H1 (cell line): Measurements from ENCODE around the gene DAB2IP. TPM values are rescaled to one million over a fixed set of nuclear protein-coding genes. Genes with fewer than 3 reads are reported as not detected.

Experiments
- CTCF ChIA-PET: fragments of 300-600 bp; sonication (Branson Sonifier 250); formaldehyde crosslinking; loops from one replicate; lab custom pipeline; 2021; ENCODE audit not compliant: partially characterized antibody; lab: Charles Lee
- POLR2A ChIA-PET: fragments of 300-600 bp; sonication (Branson Sonifier 250); formaldehyde crosslinking; loops from one replicate; lab custom pipeline; 2021; ENCODE audit warnings: inconsistent platforms; ENCODE audit not compliant: partially characterized antibody; lab: Charles Lee
- DNase-seq, 2 experiments: peaks; one replicate each; pipeline versions ENCODE4 v3.0.0 to v3.0.0-alpha.2; 2010 to 2022; ENCODE audit warnings: low spot score in 2 of 2, low read depth in 1 of 2, mixed read lengths in 1 of 2
- FAIRE-seq: peaks from 2 replicates; lab custom pipeline; 2011; peaks lifted over from hg19 to GRCh38; lab: Jason Lieb, UNC
- H2AFZ ChIP-seq: 2 replicates; pipeline ENCODE4 v1.8.1; 2012; ENCODE audit warnings: low read length, inconsistent platforms
- H2AK5ac ChIP-seq: 2 replicates; pipeline ENCODE4 v1.6.1; 2013; ENCODE audit warnings: low read depth, low read length
- H2BK120ac ChIP-seq: replicated peaks from 2 replicates; pipeline ENCODE3; 2013; ENCODE audit warnings: low read depth, low read length, inconsistent platforms
- H2BK12ac ChIP-seq: 2 replicates; pipeline ENCODE4 v1.6.1; 2013; ENCODE audit warnings: low read depth, low read length
- H2BK15ac ChIP-seq: 2 replicates; pipeline ENCODE4 v1.6.1; 2013; ENCODE audit warnings: low read length
- H2BK20ac ChIP-seq: 2 replicates; pipeline ENCODE4 v1.6.1; 2013; ENCODE audit warnings: low read length
- H2BK5ac ChIP-seq: 2 replicates; pipeline ENCODE4 v1.6.1; 2013; ENCODE audit warnings: low read depth, low read length
- H3K14ac ChIP-seq: 2 replicates; pipeline ENCODE4 v1.6.1; 2013; ENCODE audit warnings: inconsistent platforms; ENCODE audit not compliant: insufficient read length
- H3K18ac ChIP-seq: 2 replicates; pipeline ENCODE4 v1.6.1; 2013; ENCODE audit warnings: low read length; ENCODE audit errors: extremely low read depth
- H3K23ac ChIP-seq: 2 replicates; pipeline ENCODE4 v1.6.1; 2013; ENCODE audit warnings: inconsistent platforms; ENCODE audit not compliant: insufficient read length
- H3K23me2 ChIP-seq: 2 replicates; pipeline ENCODE4 v1.6.1; 2013; ENCODE audit warnings: low read depth, low read length
- H3K27ac ChIP-seq: 2 replicates; pipeline ENCODE4 v1.6.1; 2011; ENCODE audit warnings: low read depth, low read length, inconsistent platforms
- H3K27me3 ChIP-seq, 4 experiments: replicated peaks in 1 of 4; 1 replicate in 1 of 4; 2 replicates in 3 of 4; pipeline versions ENCODE4 v1.6.1 to v1.8.1; 2011 to 2013; ENCODE audit warnings: low read length in 3 of 4, mild to moderate bottlenecking in 3 of 4, inconsistent platforms in 2 of 4, mixed read lengths in 2 of 4, moderate library complexity in 1 of 4; ENCODE audit not compliant: control insufficient read depth in 3 of 4, insufficient read depth in 3 of 4; ENCODE audit errors: extremely low read depth in 1 of 4
- H3K36me3 ChIP-seq, 4 experiments: 2 replicates each; pipeline versions ENCODE4 v1.6.1 to v1.8.1; 2011 to 2013; ENCODE audit warnings: mild to moderate bottlenecking in 4 of 4, low read length in 3 of 4, moderate library complexity in 2 of 4, control low read depth in 1 of 4, inconsistent platforms in 1 of 4; ENCODE audit not compliant: insufficient read depth in 4 of 4, control insufficient read depth in 2 of 4
- H3K4ac ChIP-seq: replicated peaks from 2 replicates; pipeline ENCODE3; 2013; ENCODE audit warnings: low read length, low read depth, mixed read lengths, inconsistent platforms; ENCODE audit not compliant: insufficient read length
- H3K4me1 ChIP-seq, 4 experiments: replicated peaks in 1 of 4; 1 replicate in 1 of 4; 2 replicates in 3 of 4; pipeline versions ENCODE4 v1.6.1 to v1.8.1; 2011 to 2013; ENCODE audit warnings: low read length in 3 of 4, inconsistent platforms in 2 of 4, mixed read lengths in 1 of 4; ENCODE audit not compliant: insufficient read depth in 4 of 4, control insufficient read depth in 3 of 4
- H3K4me2 ChIP-seq, 2 experiments: 2 replicates each; pipeline versions ENCODE4 v1.6.1 to v1.8.1; 2011 to 2013; ENCODE audit warnings: low read depth in 2 of 2, low read length in 2 of 2, control low read depth in 1 of 2, inconsistent platforms in 1 of 2, mild to moderate bottlenecking in 1 of 2; ENCODE audit not compliant: insufficient read depth in 1 of 2
- H3K4me3 ChIP-seq, 4 experiments: fragments of 200-600, 300-600 bp in 1 of 4; sonication (generic), shearing (Covaris generic), sonication (Bioruptor Twin) in 1 of 4; 2 replicates each; pipeline versions ENCODE4 v1.5.1 to v1.8.1; 2011 to 2016; ENCODE audit warnings: low read length in 4 of 4, low read depth in 3 of 4, control low read depth in 2 of 4, inconsistent platforms in 2 of 4, mild to moderate bottlenecking in 2 of 4, mixed read lengths in 1 of 4, moderate library complexity in 1 of 4; ENCODE audit not compliant: insufficient read depth in 2 of 4; ENCODE audit errors: extremely low read depth in 1 of 4
- H3K56ac ChIP-seq: replicated peaks from 2 replicates; pipeline ENCODE3; 2013; ENCODE audit warnings: low read depth, mild to moderate bottlenecking, mixed read lengths, low read length, inconsistent platforms; ENCODE audit not compliant: insufficient read length
- H3K79me1 ChIP-seq: 2 replicates; pipeline ENCODE4 v1.6.1; 2013; ENCODE audit warnings: low read depth, low read length, control low read depth
- H3K79me2 ChIP-seq, 2 experiments: 2 replicates each; pipeline versions ENCODE4 v1.6.1 to v1.8.1; 2012 to 2013; ENCODE audit warnings: low read length in 2 of 2, mild to moderate bottlenecking in 2 of 2, inconsistent platforms in 1 of 2; ENCODE audit not compliant: insufficient read depth in 2 of 2, control insufficient read depth in 1 of 2
- H3K9ac ChIP-seq, 4 experiments: replicated peaks in 1 of 4; 1 replicate in 1 of 4; 2 replicates in 3 of 4; pipeline versions ENCODE4 v1.6.1 to v1.8.1; 2011 to 2013; ENCODE audit warnings: low read depth in 3 of 4, low read length in 3 of 4, control low read depth in 2 of 4, mild to moderate bottlenecking in 2 of 4, moderate library complexity in 2 of 4, inconsistent platforms in 1 of 4; ENCODE audit errors: extremely low read depth in 1 of 4
- H3K9me3 ChIP-seq, 2 experiments: 2 replicates each; pipeline versions ENCODE4 v1.6.1 to v1.8.1; 2012 to 2013; ENCODE audit warnings: mild to moderate bottlenecking in 2 of 2, moderate library complexity in 2 of 2, control low read depth in 1 of 2, inconsistent platforms in 1 of 2, low read depth in 1 of 2, low read length in 1 of 2, mixed read lengths in 1 of 2; ENCODE audit not compliant: insufficient read depth in 2 of 2
- H4K20me1 ChIP-seq, 2 experiments: replicated peaks in 1 of 2; 2 replicates each; pipeline versions ENCODE3 to v1.8.1; 2011 to 2013; ENCODE audit warnings: inconsistent platforms in 2 of 2, low read length in 2 of 2, mild to moderate bottlenecking in 1 of 2; ENCODE audit not compliant: insufficient read depth in 2 of 2, control insufficient read depth in 1 of 2
- H4K5ac ChIP-seq: 2 replicates; pipeline ENCODE4 v1.6.1; 2013; ENCODE audit warnings: low read length, low read depth, mixed read lengths, inconsistent platforms; ENCODE audit not compliant: insufficient read length
- H4K8ac ChIP-seq: 2 replicates; pipeline ENCODE4 v1.8.0; 2013; ENCODE audit warnings: mild to moderate bottlenecking, moderate library complexity, low read length, inconsistent platforms; ENCODE audit not compliant: insufficient read depth; ENCODE audit errors: extremely low read depth
- H4K91ac ChIP-seq: replicated peaks from 2 replicates; pipeline ENCODE3; 2013; ENCODE audit warnings: low read length, mixed read lengths, inconsistent platforms; ENCODE audit not compliant: insufficient read length
- ASH2L ChIP-seq: fragments of 200-600, 300-600 bp; sonication (generic); IDR thresholded peaks from one replicate; pipeline ENCODE4 v1.7.1; 2017; ENCODE audit warnings: low read length
- ATF2 ChIP-seq: IDR thresholded peaks from 2 replicates; pipeline ENCODE4 v1.6.1; 2012; ENCODE audit warnings: low read length, inconsistent platforms
- CHD2 ChIP-seq: IDR thresholded peaks from 2 replicates; pipeline ENCODE4 v1.6.1; 2012; ENCODE audit warnings: low read length, improper control_type of control experiment
- HDAC6 ChIP-seq: IDR thresholded peaks from one replicate; pipeline ENCODE4 v1.7.1; 2012; ENCODE audit warnings: low read depth, mild to moderate bottlenecking, inconsistent platforms, low read length, moderate library complexity
- POU5F1 ChIP-seq: IDR thresholded peaks from 2 replicates; pipeline ENCODE4 v1.6.1; 2011; ENCODE audit warnings: low read depth, mild to moderate bottlenecking, low read length, moderate library complexity
- RAD21 ChIP-seq, 2 experiments: IDR thresholded peaks in 1 of 2; conservative IDR thresholded peaks in 1 of 2; 2 replicates each; pipeline ENCODE4 v1.6.1; 2011; ENCODE audit warnings: low read depth in 2 of 2, low read length in 2 of 2, improper control_type of control experiment in 1 of 2, inconsistent platforms in 1 of 2, mild to moderate bottlenecking in 1 of 2, moderate library complexity in 1 of 2
- SAP30 ChIP-seq: fragments of 300-600 bp; sonication (generic); IDR thresholded peaks from 2 replicates; pipeline ENCODE4 v1.7.1; 2012; ENCODE audit warnings: low read length, moderate library complexity, mild to moderate bottlenecking, inconsistent platforms; ENCODE audit not compliant: insufficient read depth, insufficient replicate concordance
- SIN3A ChIP-seq, 2 experiments: IDR thresholded peaks in 1 of 2; conservative IDR thresholded peaks in 1 of 2; 2 replicates each; pipeline ENCODE4 v1.6.1; 2011 to 2012; ENCODE audit warnings: low read length in 2 of 2, improper control_type of control experiment in 1 of 2, low read depth in 1 of 2, mild to moderate bottlenecking in 1 of 2
- SUZ12 ChIP-seq: fragments of 200-600 bp; sonication (generic); IDR thresholded peaks from 2 replicates; pipeline ENCODE4 v1.6.1; 2012; ENCODE audit warnings: mild to moderate bottlenecking, inconsistent platforms, low read length, moderate library complexity, mixed read lengths
- WGBS, 2 experiments: shearing (Covaris generic) in 1 of 2; methylation state at CpG; one replicate each; pipeline versions ENCODE4 v1.1.6 to v1.1.7; 2013 to 2015; ENCODE audit warnings: low lambda C conversion rate in 2 of 2, mixed read lengths in 2 of 2, inconsistent platforms in 1 of 2, low coverage in 1 of 2, missing lambda C conversion rate in 1 of 2; ENCODE audit not compliant: insufficient replicate concordance in 2 of 2, insufficient coverage in 1 of 2, insufficient read length in 1 of 2; ENCODE audit errors: extremely low coverage in 1 of 2, missing lambda C conversion rate in 1 of 2; 5-methylcytosine and 5-hydroxymethylcytosine counted together
- polyA plus RNA-seq, 7 experiments: library from polyadenylated mRNA; depleted of rRNA in 3 of 7; stranded (reverse) in 5 of 7; unstranded in 2 of 7; fragments of >200 nt in 5 of 7; fragments of 200-250 nt in 2 of 7; gene quantifications; 1 replicate in 5 of 7; 2 replicates in 1 of 7; 4 replicates in 1 of 7; pipeline versions ENCODE4 v1.2.1 to v1.2.3, GENCODE V29; 2011 to 2013; ENCODE audit warnings: missing spikeins in 2 of 7, mixed read lengths in 2 of 7
- total RNA-seq: library from RNA; stranded (reverse); fragmentation: NEBNext Ultra II Directional; extraction: Animal tissue kit (Norgen Biotek cat#: 25700); gene quantifications from 2 replicates; pipeline ENCODE4 v1.2.1, GENCODE V29; 2021

The DAB2IP gene
- total and polyA plus RNA-seq, 2 of the 8 experiments (the other 6 are each of a cell fraction or from before 2014, with no cell fraction given) = 19.7 to 39.5 TPM

GRCh38 chr9:121649476-121650216 is 1.8 kb upstream of the DAB2IP start:
- H2BK120ac ChIP-seq = peak overlapping the region; percentile 68
- H3K79me1 ChIP-seq = peaks cover 12% of the 10 kb centered on the region
- H3K4ac ChIP-seq = peak overlapping the region; percentile 61
- H3K4me2 ChIP-seq = peak overlapping the region; percentile 90 to 96
- DNase-seq (no peak), FAIRE-seq (no peak)
- H3K23me2 ChIP-seq = peaks cover 17% of the 10 kb centered on the region; the same call in 1 of the 2 replicates
- H4K8ac ChIP-seq = no peak overlapping the region
- H3K56ac ChIP-seq = no peak overlapping the region
- peaks cover 6 to 13% of the 10 kb centered on the region in 2 experiments for H4K20me1 ChIP-seq
- peak overlapping the region; percentile 16; the same call in 1 of the 2 replicates for H2AK5ac ChIP-seq
- no peak overlapping the region for H3K14ac ChIP-seq
- peak overlapping the region; percentile 98 for H3K18ac ChIP-seq
- H3K23ac ChIP-seq = no peak overlapping the region
- H3K27me3 ChIP-seq = peaks cover 0 to 7% (median 0%) of the 10 kb centered on the region in 4 experiments; a peak in 2 of 7 replicates
- H2AFZ ChIP-seq = no peak overlapping the region
- peak overlapping the region; percentile 39 for H4K5ac ChIP-seq
- H3K79me2 ChIP-seq = peaks cover 3 to 26% of the 10 kb centered on the region in 2 experiments; a peak in 3 of 4 replicates
- H3K9ac ChIP-seq = no peak overlapping the region
- peak overlapping the region in 3 of 4 experiments; percentile 34 to 69 (median 39); a peak in 6 of 8 replicates for H3K4me3 ChIP-seq
- H2BK15ac ChIP-seq = no peak overlapping the region
- H3K4me1 ChIP-seq = peaks cover 10 to 46% (median 28%) of the 10 kb centered on the region in 4 experiments
- POLR2A ChIA-PET = interaction anchor here (1.6 to 1.7 kb wide), 2 partner anchors 9 to 11 kb away, joined by 3 read pairs; no protein-coding TSS in a partner anchor
- no peaks in the 10 kb centered on the region for H3K9me3 ChIP-seq
- no peaks in the 10 kb centered on the region for H3K36me3 ChIP-seq
- no peak overlapping the region for H3K27ac ChIP-seq
- peak overlapping the region; percentile 79; the same call in 1 of the 2 replicates for H2BK12ac ChIP-seq
- CTCF ChIA-PET = interaction anchor here (0.9 to 24.2 kb wide), 11 partner anchors 9 to 341 kb away, joined by 3 to 670 read pairs (median 3); no protein-coding TSS in a partner anchor
- H2BK5ac ChIP-seq = peak overlapping the region; percentile 60; the same call in 1 of the 2 replicates
- peak overlapping the region; percentile 63; the same call in 1 of the 2 replicates for H2BK20ac ChIP-seq
- peak overlapping the region; percentile 61 for H4K91ac ChIP-seq
- 65% methylated on average over 9 of the region's 9 CpGs; no CpG with 5 or more reads in 1 of the 2 experiments for WGBS, 2 experiments
- TF ChIP-seq SAP30 (no peak), RAD21 (IDR thresholded peaks at IDR 0.05 in 1 of 2, conservative IDR thresholded peaks at IDR 0.05 in 1 of 2; ENCODE audit: low read depth in 2 of 2, low read length in 2 of 2) (no peak), POU5F1 (no peak), SUZ12 (no peak), SIN3A (conservative IDR thresholded peaks at IDR 0.05 in 1 of 2, IDR thresholded peaks at IDR 0.05 in 1 of 2; ENCODE audit: low read depth in 1 of 2, low read length in 2 of 2) (no peak), ASH2L (no peak), ATF2 (no peak), CHD2 (no peak), HDAC6 (no peak)
